Aorta (tissue), 5 donors: ENCODE data around the gene TRIM28. TPM values are rescaled to one million over a fixed set of nuclear protein-coding genes. Genes with fewer than 3 reads are reported as not detected.

ENCODE experiments used
- ATAC-seq: fragments of 200-7000 bp; cut with Tn5 transposase; one replicate; pipeline ENCODE4 v1.9.1; 2022; ENCODE audit warnings: moderate library complexity; ENCODE audit not compliant: low FRiP score
- DNase-seq, 2 donors: peaks; one replicate each; pipeline ENCODE4 v3.0.0-alpha.2; 2020
- H3K27ac ChIP-seq, 2 donors: one replicate each; pipeline ENCODE4 v1.5.1; 2013; ENCODE audit warnings: low read length in 2 of 2, mild to moderate bottlenecking in 2 of 2, moderate library complexity in 2 of 2, control low read depth in 1 of 2, inconsistent platforms in 1 of 2, low read depth in 1 of 2
- H3K27me3 ChIP-seq, 2 donors: one replicate each; pipeline ENCODE4 v1.6.1; 2013; ENCODE audit warnings: control low read depth in 1 of 2, low read length in 1 of 2, mild to moderate bottlenecking in 1 of 2, moderate library complexity in 1 of 2; ENCODE audit not compliant: insufficient read depth in 2 of 2, control insufficient read depth in 1 of 2
- H3K36me3 ChIP-seq, 2 donors: one replicate each; pipeline ENCODE4 v1.6.1; 2013; ENCODE audit warnings: control low read depth in 1 of 2, low read length in 1 of 2, mild to moderate bottlenecking in 1 of 2; ENCODE audit not compliant: insufficient read depth in 2 of 2, control insufficient read depth in 1 of 2
- H3K4me1 ChIP-seq, 2 donors: one replicate each; pipeline ENCODE4 v1.6.1; 2013; ENCODE audit warnings: low read length in 2 of 2, control low read depth in 1 of 2, mild to moderate bottlenecking in 1 of 2, moderate library complexity in 1 of 2; ENCODE audit not compliant: insufficient read depth in 2 of 2, control insufficient read depth in 1 of 2
- H3K4me3 ChIP-seq, 2 donors: one replicate each; pipeline ENCODE4 v1.5.1; 2013; ENCODE audit warnings: low read length in 2 of 2, control low read depth in 1 of 2, mild to moderate bottlenecking in 1 of 2
- H3K9me3 ChIP-seq: one replicate; pipeline ENCODE4 v1.6.1; 2013; ENCODE audit warnings: mild to moderate bottlenecking, low read length; ENCODE audit not compliant: control insufficient read depth
- WGBS, 2 donors: extraction: QIAGEN DNeasy Blood & Tissue Kit; methylation state at CpG; one replicate each; pipeline ENCODE4 v1.1.7; 2013; 5-methylcytosine and 5-hydroxymethylcytosine counted together
- intact Hi-C, 2 donors: fragments of 100-400 bp; cut with DNase I; formaldehyde crosslinking; loops; one replicate each; pipeline versions ENCODE4 v1.14.2 to v1.15.0; 2022
- polyA plus RNA-seq, 2 donors: library from polyadenylated mRNA; stranded (reverse); fragments of 200-250 nt; gene quantifications; one replicate each; pipeline ENCODE4 v1.2.3, GENCODE V29; 2013
- total RNA-seq, 2 donors: library from RNA; stranded (reverse); fragmentation: NEBNext Ultra II Directional; extraction: Animal tissue kit (Norgen Biotek cat#: 25700); gene quantifications; one replicate each; pipeline ENCODE4 v1.2.1, GENCODE V29; 2021
- donor health status: healthy with polysubstance abuse.
- donor health status: Bipolar disorder and iron deficiency.
- donor health status: DM: no; HTN: no; CAD: no.
- donor health status: DM: no; HTN: no; CAD: no.
- donor health status: DM: yes; HTN: yes; CAD: no.

The TRIM28 gene
- total and polyA plus RNA-seq, 4 donors = 76.5 to 210 (median 173) TPM

DNA sequence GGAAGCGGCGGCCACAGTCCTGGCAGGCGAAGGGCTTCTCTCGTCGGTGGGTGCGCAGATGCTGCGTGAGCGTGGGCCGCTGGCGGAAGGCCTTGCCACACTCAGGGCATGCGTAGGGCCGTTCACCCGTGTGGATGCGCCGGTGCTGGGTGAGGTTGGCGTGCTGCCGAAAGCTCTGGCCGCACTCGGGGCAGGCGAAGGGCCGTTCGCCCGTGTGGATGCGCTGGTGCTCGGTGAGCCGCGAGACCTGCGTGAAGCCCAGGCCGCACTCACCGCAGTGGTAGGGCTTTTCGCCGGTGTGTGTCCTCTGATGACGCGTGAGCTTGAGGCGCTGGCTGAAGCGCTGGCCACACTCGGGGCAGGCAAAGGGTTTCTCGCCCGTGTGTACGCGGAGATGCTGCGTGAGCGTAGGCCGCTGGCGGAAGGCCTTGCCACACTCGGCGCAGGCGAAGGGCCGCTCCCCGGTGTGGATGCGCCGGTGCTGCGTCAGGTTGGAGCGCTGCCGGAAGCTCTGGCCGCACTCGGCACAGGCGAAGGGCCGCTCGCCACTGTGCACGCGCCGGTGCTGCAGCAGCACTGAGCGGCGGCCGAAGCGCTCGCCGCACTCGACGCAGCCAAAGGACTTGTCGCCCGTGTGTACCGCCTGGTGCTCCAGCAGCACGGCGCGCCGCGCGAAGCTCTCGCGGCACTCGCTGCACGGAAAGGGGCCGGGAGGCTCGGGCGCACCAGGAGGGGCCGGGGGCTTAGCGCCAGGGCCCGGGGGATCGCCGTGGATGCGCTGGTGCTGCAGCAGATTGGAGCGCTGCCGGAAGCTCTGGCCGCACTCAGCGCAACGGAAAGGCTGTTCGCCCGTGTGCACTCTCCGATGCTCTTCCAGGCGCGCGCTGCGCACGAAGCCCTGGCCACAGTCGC, 18.5 kb downstream of the TRIM28 start:
- no peaks in the 10 kb centered on the region for H3K4me1 ChIP-seq
- H3K4me3 ChIP-seq = peak overlapping the region in 1 of 2 donors; percentile 3
- H3K27ac ChIP-seq = no peak overlapping the region
- H3K27me3 ChIP-seq = no peaks in the 10 kb centered on the region
- ATAC-seq (peak; percentile 6), DNase-seq (peak; percentile 52 to 84)
- WGBS, 2 donors = 4 to 5% methylated on average over 103 to 107 of the region's 107 CpGs
- no peaks in the 10 kb centered on the region for H3K9me3 ChIP-seq
- H3K36me3 ChIP-seq = no peaks in the 10 kb centered on the region
- intact Hi-C loops = no loop called here

DNA sequence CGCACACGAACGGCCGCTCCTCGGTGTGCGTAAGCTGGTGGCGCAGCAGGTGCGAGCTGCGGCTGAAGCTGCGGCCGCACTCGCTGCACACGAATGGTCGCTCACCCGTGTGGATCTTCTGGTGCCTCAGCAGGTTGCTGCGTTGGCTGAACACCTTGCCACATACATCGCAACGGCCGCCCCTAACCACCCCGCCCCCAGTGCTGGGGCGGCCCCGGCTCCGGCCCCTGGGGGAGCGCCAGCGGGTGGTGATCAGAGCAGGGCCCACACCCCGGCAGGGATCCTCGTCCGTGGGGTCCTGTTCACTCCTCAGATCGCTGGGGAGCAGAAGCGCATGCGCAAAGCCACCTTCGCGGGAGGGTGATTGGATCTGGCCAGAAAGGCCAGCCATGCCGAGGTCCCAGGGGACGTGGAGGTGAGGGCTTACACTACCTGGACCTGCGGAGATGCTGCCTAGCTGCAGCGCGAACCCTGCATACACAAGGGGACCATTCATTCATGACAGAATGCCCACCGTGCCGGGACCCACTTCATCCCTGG, 19.2 kb downstream of the TRIM28 start:
- no peak overlapping the region for H3K27ac ChIP-seq
- DNase-seq (peak in 1 of 2 donors; percentile 81), ATAC-seq (no peak)
- no peaks in the 10 kb centered on the region for H3K36me3 ChIP-seq
- intact Hi-C loops = no loop called here
- no peaks in the 10 kb centered on the region for H3K9me3 ChIP-seq
- no peaks in the 10 kb centered on the region for H3K27me3 ChIP-seq
- H3K4me3 ChIP-seq = no peak overlapping the region
- WGBS, 2 donors = 5% methylated on average over 33 to 40 of the region's 40 CpGs
- no peaks in the 10 kb centered on the region for H3K4me1 ChIP-seq

DNA sequence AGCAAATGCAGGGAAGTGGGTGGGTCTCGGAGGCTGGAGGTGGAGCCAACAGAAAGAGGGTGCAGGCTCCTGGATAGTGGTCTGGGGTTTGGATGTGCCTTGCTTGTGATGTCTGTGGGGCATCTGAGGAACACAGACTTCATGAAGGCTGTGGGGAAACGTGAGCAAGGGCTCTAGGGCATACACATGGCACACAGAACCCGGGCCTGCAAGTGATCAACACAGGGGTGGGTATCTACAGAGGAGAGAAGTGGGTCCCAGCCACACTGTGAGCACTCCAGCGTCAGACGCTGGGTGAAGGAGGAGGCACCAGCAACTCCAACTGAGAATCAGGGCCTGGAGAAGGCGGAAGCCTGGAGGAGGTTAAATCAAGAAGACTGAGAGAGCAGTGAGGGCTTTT, 20.0 kb downstream of the TRIM28 start:
- ATAC-seq (no peak), DNase-seq (no peak)
- no peak overlapping the region for H3K27ac ChIP-seq
- no peak overlapping the region for H3K4me3 ChIP-seq
- WGBS, 2 donors = 74 to 76% methylated on average over 6 of the region's 6 CpGs
- H3K36me3 ChIP-seq = no peaks in the 10 kb centered on the region
- H3K4me1 ChIP-seq = no peaks in the 10 kb centered on the region
- H3K27me3 ChIP-seq = no peaks in the 10 kb centered on the region
- intact Hi-C loops = no loop called here
- H3K9me3 ChIP-seq = no peaks in the 10 kb centered on the region

DNA sequence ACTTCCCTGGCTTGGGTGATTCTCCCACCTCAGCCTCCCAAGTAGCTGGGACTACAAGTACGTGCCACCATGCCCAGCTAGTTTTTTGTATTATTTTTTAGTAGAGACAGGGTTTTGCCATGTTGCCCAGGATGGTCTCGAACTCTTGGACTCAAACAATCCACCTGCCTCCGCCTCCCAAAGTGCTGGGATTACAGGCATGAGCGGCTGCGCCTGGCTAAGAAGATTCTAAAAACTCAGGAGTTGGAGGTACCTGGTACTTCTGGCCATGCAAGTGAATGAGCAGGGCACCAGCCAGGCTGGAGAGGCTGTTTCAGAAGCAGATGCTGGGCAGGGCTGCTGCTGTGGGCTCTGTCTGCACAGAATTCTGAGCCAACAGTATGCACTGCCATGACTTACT, 23.1 kb downstream of the TRIM28 start:
- Histone ChIP-seq H3K9me3 (no peaks in the 10 kb centered on the region), H3K36me3 (no peaks in the 10 kb centered on the region), H3K4me3 (no peak overlapping the region), H3K4me1 (no peaks in the 10 kb centered on the region), H3K27ac (no peak overlapping the region), H3K27me3 (no peaks in the 10 kb centered on the region)
- DNase-seq (peak; percentile 21 to 24), ATAC-seq (no peak)
- intact Hi-C loops = no loop called here
- 92 to 94% methylated on average over 5 of the region's 5 CpGs for WGBS, 2 donors

DNA sequence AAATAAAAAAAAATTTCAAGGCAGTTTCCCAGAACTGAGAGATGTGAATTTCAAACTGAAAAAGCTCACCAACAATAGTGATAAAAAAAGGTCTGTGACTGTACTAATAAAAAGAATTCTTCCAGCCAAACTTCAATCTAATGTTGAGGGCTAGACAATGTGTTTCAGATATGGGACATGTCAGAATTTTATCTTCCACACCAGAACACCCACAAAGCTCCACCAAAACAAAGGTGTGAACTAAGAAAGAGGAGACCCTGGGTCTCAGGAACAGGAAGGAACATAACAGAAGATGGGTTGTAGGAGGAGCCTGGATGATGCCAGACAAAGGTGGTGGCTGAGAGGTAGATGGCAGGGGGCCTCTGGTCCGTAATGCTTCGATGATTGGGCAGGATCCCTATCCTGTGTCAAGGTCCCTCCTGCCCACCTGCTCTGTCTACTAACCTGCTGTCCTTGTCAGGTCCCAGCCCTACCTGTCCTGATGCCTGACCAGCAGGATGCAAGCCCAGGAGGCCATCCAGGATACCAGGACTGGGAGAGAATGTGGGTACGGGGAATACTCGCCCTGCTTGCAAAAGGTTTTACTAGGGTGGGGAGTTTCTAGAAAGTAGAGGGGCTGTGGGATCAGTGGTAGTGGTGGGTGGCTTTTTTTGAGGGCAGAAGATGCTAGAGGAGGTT, 24.7 kb downstream of the TRIM28 start:
- Histone ChIP-seq H3K27ac (no peak overlapping the region), H3K9me3 (no peaks in the 10 kb centered on the region), H3K27me3 (no peaks in the 10 kb centered on the region), H3K36me3 (no peaks in the 10 kb centered on the region), H3K4me1 (no peaks in the 10 kb centered on the region), H3K4me3 (no peak overlapping the region)
- WGBS, 2 donors = 92 to 93% methylated on average over 4 of the region's 4 CpGs
- ATAC-seq (no peak), DNase-seq (peak; percentile 17 to 32)
- intact Hi-C loops = no loop called here

DNA sequence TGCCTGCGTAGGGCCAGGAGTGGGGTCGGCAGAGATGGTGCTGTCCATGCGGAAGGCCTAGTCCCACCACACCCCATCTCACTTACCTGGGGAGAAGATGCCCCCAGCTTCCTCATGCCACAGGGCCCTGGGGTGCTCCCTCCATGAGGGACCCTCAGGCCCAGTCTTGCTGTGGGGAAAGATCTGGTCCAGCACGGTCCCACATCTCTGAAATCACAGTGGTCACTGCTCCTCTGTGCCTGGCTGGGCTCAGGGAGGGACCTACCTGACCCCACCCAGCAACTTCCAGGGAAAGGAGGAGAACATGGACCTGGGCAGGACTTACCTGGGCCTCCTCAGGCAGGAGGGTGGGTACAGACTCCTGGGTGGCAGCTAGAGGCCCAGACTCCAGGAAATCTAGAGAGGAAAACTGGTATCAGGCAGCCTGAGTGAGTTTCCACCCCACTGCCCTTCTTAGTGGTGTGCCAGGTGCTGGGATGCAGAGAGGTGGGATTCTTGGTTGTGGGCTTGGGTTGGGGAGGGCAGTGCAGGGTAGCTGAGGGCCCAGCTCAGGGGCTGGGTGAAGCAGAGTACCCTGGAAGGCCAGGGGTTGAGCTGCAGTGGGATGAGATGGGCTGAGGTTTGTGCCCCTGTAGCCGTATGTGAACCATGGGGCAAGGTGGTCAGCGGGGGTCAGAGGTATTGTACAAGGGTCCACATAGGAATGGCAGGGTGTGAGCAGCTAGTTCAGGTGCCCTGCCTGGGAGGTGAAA, 25.5 kb downstream of the TRIM28 start:
- DNase-seq (peak; percentile 41 to 55), ATAC-seq (no peak)
- intact Hi-C loops = no loop called here
- Histone ChIP-seq H3K27ac (no peak overlapping the region), H3K9me3 (no peaks in the 10 kb centered on the region), H3K4me3 (no peak overlapping the region), H3K36me3 (no peaks in the 10 kb centered on the region), H3K4me1 (no peaks in the 10 kb centered on the region), H3K27me3 (no peaks in the 10 kb centered on the region)
- 92 to 94% methylated on average over 6 of the region's 6 CpGs for WGBS, 2 donors

DNA sequence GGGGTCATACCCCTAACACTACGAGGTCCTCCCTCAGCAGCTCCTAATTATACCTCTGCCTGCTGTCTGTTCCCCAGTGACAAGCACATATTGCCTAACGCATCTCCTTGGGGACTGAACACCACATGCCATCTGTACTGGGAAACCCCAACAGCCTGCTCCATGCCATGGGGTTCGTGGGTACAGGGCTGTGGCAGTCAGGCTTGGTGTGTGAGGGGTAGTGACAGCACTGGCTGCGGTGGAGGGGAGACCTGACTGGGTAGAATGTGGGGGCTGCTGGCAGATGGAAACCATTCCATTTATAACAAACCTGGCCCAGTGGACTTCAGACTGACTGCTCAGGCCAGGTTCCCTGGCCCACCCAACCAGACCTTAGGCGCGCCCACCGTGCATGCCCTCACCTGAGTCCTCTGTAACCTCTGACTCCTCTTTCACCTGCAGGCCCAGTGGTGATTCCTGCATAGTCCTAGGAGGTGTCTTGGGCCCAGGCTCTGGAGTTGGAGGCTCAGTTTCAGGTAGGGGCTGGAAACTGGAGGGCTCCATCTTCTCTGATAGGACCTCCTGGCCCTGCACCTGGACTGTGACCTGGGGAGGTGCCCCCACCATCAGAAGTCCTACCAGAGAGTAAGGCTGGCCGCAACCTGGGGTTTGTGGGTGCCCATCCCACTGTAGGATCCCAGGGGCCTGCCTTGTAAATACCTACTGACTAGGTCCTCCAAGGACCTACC, 26.2 kb downstream of the TRIM28 start:
- H3K27me3 ChIP-seq = no peaks in the 10 kb centered on the region
- no peaks in the 10 kb centered on the region for H3K9me3 ChIP-seq
- WGBS, 2 donors = 82 to 86% methylated on average over 8 of the region's 8 CpGs
- no peak overlapping the region for H3K27ac ChIP-seq
- peak; percentile 37 to 51 for DNase-seq
- intact Hi-C loops = no loop called here
- no peak for ATAC-seq
- no peak overlapping the region for H3K4me3 ChIP-seq
- no peaks in the 10 kb centered on the region for H3K36me3 ChIP-seq
- H3K4me1 ChIP-seq = no peaks in the 10 kb centered on the region
